Adrenal gland (tissue), 12 donors: ENCODE results near the gene CTBP2. TPM values are rescaled to one million over a fixed set of nuclear protein-coding genes. Genes with fewer than 3 reads are reported as not detected.
A peak's percentile ranks its signal among the peaks of the same experiment; 100 is the strongest.

Experiments
- DNase-seq, 7 donors: peaks; one replicate each; pipeline ENCODE4 v3.0.0-alpha.2; 2019 to 2020
- H3K27ac ChIP-seq, 5 donors: fragments of 200-600 bp; sonication (generic) in 4 of 5; 1 replicate in 3 of 5; 2 replicates in 2 of 5; pipeline versions ENCODE4 v1.5.1 to v1.8.0; 2016 to 2020; ENCODE audit warnings: mild to moderate bottlenecking in 1 of 5
- H3K27me3 ChIP-seq: fragments of 200-600 bp; 2 replicates; pipeline ENCODE4 v1.8.0; 2021
- H3K36me3 ChIP-seq, 2 donors: fragments of 200-600 bp; replicated peaks in 1 of 2; 1 replicate in 1 of 2; 2 replicates in 1 of 2; pipeline versions ENCODE4 v1.5.1 to v1.8.0; 2018 to 2022
- H3K4me1 ChIP-seq, 2 donors: fragments of 200-600 bp; replicated peaks in 1 of 2; 1 replicate in 1 of 2; 2 replicates in 1 of 2; pipeline versions ENCODE4 v1.5.1 to v1.8.0; 2018 to 2021
- H3K4me3 ChIP-seq, 4 donors: fragments of 200-600 bp; sonication (generic) in 3 of 4; one replicate each; pipeline ENCODE4 v1.5.1; 2016 to 2018
- H3K9me3 ChIP-seq, 3 donors: fragments of 200-600 bp; sonication (generic) in 1 of 3; replicated peaks in 1 of 3; 1 replicate in 2 of 3; 2 replicates in 1 of 3; pipeline versions ENCODE4 v1.5.1 to v1.8.0; 2016 to 2021
- CTCF ChIP-seq, 6 experiments: fragments of 450-650 bp in 4 of 6; fragments of 200-600 bp in 2 of 6; sonication (generic) in 1 of 6; IDR thresholded peaks; 1 replicate in 5 of 6; 2 replicates in 1 of 6; pipeline versions ENCODE4 v1.5.1 to v1.8.0; 2016 to 2021; ENCODE audit warnings: antibody characterized with exemption in 6 of 6, mild to moderate bottlenecking in 2 of 6, moderate library complexity in 1 of 6
- POLR2A ChIP-seq, 2 donors: fragments of 450-650 bp; IDR thresholded peaks; one replicate each; pipeline ENCODE4 v1.6.1; 2017; ENCODE audit warnings: antibody characterized with exemption in 2 of 2, mild to moderate bottlenecking in 2 of 2, moderate library complexity in 1 of 2
- WGBS, 4 donors: extraction: QIAGEN DNeasy Blood & Tissue Kit in 2 of 4; methylation state at CpG; one replicate each; pipeline versions ENCODE4 v1.1.5 to v1.1.7; 2013 to 2017; 5-methylcytosine and 5-hydroxymethylcytosine counted together
- intact Hi-C, 2 donors: fragments of 100-400 bp; cut with DNase I; formaldehyde crosslinking; loops; one replicate each; pipeline versions ENCODE4 v1.14.1 to v1.15.0; 2022 to 2023
- polyA plus RNA-seq, 3 donors: library from polyadenylated mRNA; stranded (reverse); fragments of 200-250 nt in 2 of 3; fragments of 350-450 nt in 1 of 3; fragmentation: Illumina TruSeq in 1 of 3; extraction: RNeasy Lipid Tissue Mini Kit (QIAGEN cat#74804) in 1 of 3; gene quantifications; one replicate each; pipeline ENCODE4 v1.2.3, GENCODE V29; 2013 to 2014
- total RNA-seq, 9 donors: library from RNA; depleted of rRNA in 4 of 9; stranded (reverse); fragments of >200 nt in 4 of 9; fragments of 120-200 nt in 1 of 9; fragmentation: NEBNext Ultra II Directional in 1 of 9; extraction: Animal tissue kit (Norgen Biotek cat#: 25700) in 1 of 9; gene quantifications; one replicate each; pipeline versions ENCODE4 v1.1.0 to v1.2.4, GENCODE V29; 2013 to 2023
- donor health status: healthy with polysubstance abuse.
- donor health status: Bipolar disorder and iron deficiency.
- donor health status: DM: yes; HTN: yes; CAD: no.
- donor health status: DM: no; HTN: no; CAD: no.
- donor health status: DM: no; HTN: no; CAD: no.
- donor health status: DM: yes; HTN: yes; CAD: no.

Gene CTBP2
- total and polyA plus RNA-seq, 12 donors, result 25.3 to 66.5 (median 45.7) TPM

- intact Hi-C loops, result loop anchor here in 1 of 2 donors (10.0 kb wide), 1 partner anchor 61 kb away; no protein-coding TSS in a partner anchor
- Histone ChIP-seq H3K4me1 (peaks cover 26 to 57% of the 10 kb centered on the region in 2 donors), H3K27me3 (no peaks in the 10 kb centered on the region), H3K27ac (peak overlapping the region in 2 of 5 donors; percentile 67 to 92), H3K36me3 (no peaks in the 10 kb centered on the region), H3K4me3 (no peak overlapping the region), H3K9me3 (no peaks in the 10 kb centered on the region)
- no peak for DNase-seq
- 55 to 74% (median 73%) methylated on average over 5 of the region's 5 CpGs for WGBS, 4 donors
- TF ChIP-seq POLR2A (IDR thresholded peaks at IDR 0.05), result no peak
- no peak for TF ChIP-seq CTCF (IDR thresholded peaks at IDR 0.05)
Observed at GRCh38 chr10:125055446-125055845, 104.9 kb downstream of the CTBP2 start.

- Histone ChIP-seq H3K9me3 (no peaks in the 10 kb centered on the region), H3K4me1 (peaks cover 21 to 55% of the 10 kb centered on the region in 2 donors), H3K27ac (peak overlapping the region in 2 of 5 donors; percentile 67 to 92), H3K4me3 (no peak overlapping the region), H3K36me3 (no peaks in the 10 kb centered on the region), H3K27me3 (no peaks in the 10 kb centered on the region)
- TF ChIP-seq POLR2A (IDR thresholded peaks at IDR 0.05) (no peak), CTCF (IDR thresholded peaks at IDR 0.05) (no peak)
- WGBS, 4 donors, result 82 to 91% (median 90%) methylated on average over 9 of the region's 9 CpGs
- no peak for DNase-seq
- intact Hi-C loops, result loop anchor here in 1 of 2 donors (10.0 kb wide), 1 partner anchor 60 kb away; no protein-coding TSS in a partner anchor
Observed at GRCh38 chr10:125054669-125055268, 105.6 kb downstream of the CTBP2 start.

GRCh38 chr10:125054216-125054615 is 106.1 kb downstream of the CTBP2 start:
- no peak for TF ChIP-seq POLR2A (IDR thresholded peaks at IDR 0.05)
- TF ChIP-seq CTCF (IDR thresholded peaks at IDR 0.05), result no peak
- H3K27me3 ChIP-seq, result no peaks in the 10 kb centered on the region
- WGBS, 4 donors, result 89 to 100% (median 89%) methylated on average over 3 of the region's 3 CpGs; no CpG with 5 or more reads in 1 of the 4 donors
- DNase-seq, result no peak
- no peaks in the 10 kb centered on the region for H3K36me3 ChIP-seq
- peaks cover 20 to 56% of the 10 kb centered on the region in 2 donors for H3K4me1 ChIP-seq
- H3K9me3 ChIP-seq, result no peaks in the 10 kb centered on the region
- no peak overlapping the region for H3K27ac ChIP-seq
- intact Hi-C loops, result loop anchor here in 1 of 2 donors (10.0 kb wide), 1 partner anchor 59 kb away; no protein-coding TSS in a partner anchor
- H3K4me3 ChIP-seq, result no peak overlapping the region

- Histone ChIP-seq H3K4me3 (no peak overlapping the region), H3K4me1 (peaks cover 14 to 49% of the 10 kb centered on the region in 2 donors), H3K9me3 (no peaks in the 10 kb centered on the region), H3K27me3 (no peaks in the 10 kb centered on the region), H3K36me3 (no peaks in the 10 kb centered on the region), H3K27ac (no peak overlapping the region)
- intact Hi-C loops, result loop anchor here in 1 of 2 donors (10.0 kb wide), 1 partner anchor 57 kb away; no protein-coding TSS in a partner anchor
- TF ChIP-seq POLR2A (IDR thresholded peaks at IDR 0.05) (no peak), CTCF (IDR thresholded peaks at IDR 0.05) (no peak)
- 93 to 98% (median 95%) methylated on average over 7 to 8 of the region's 8 CpGs for WGBS, 4 donors
- no peak for DNase-seq
Observed at GRCh38 chr10:125052146-125052545, 108.2 kb downstream of the CTBP2 start.
